Caco-2 (cell line): ENCODE data around the gene SPRYD4. TPM values are rescaled to one million over a fixed set of nuclear protein-coding genes. Genes with fewer than 3 reads are reported as not detected.
"Not testable (repeated sequence)": the region's sequence is repeated elsewhere in the genome, so short reads cannot be mapped to it uniquely, and the experiment has no call there.

Experiments
- BruUV-seq: library from RNA; stranded (reverse); fragments of 400-500 nt; replicated peaks from 2 replicates; lab custom pipeline; 2021; lab: Mats Ljungman, UMichigan
- CTCF ChIA-PET: fragments of 300-600 bp; sonication (Branson Sonifier 250); formaldehyde crosslinking; loops from one replicate; lab custom pipeline; 2022; ENCODE audit warnings: antibody characterized with exemption; lab: Charles Lee
- POLR2A ChIA-PET: fragments of 300-600 bp; sonication (Branson Sonifier 250); formaldehyde crosslinking; loops from one replicate; lab custom pipeline; 2022; ENCODE audit warnings: antibody characterized with exemption; lab: Charles Lee
- DNase-seq, 2 experiments: peaks; one replicate each; pipeline versions ENCODE4 v3.0.0 to v3.0.0-alpha.2; 2020 to 2022
- H3K27me3 ChIP-seq: replicated peaks from 2 replicates; pipeline ENCODE4 v1.6.0; 2011; ENCODE audit warnings: low read length; ENCODE audit not compliant: control insufficient read depth, insufficient read depth
- H3K36me3 ChIP-seq: 2 replicates; pipeline ENCODE4 v1.5.1; 2011; ENCODE audit warnings: low read length; ENCODE audit not compliant: control insufficient read depth, insufficient read depth
- H3K4me1 ChIP-seq: fragments of 250-450 bp; sonication (Bioruptor Pico); 2 replicates; pipeline ENCODE4 v1.5.1; 2020; ENCODE audit warnings: mild to moderate bottlenecking
- H3K4me3 ChIP-seq: 2 replicates; pipeline ENCODE4 v1.5.1; 2011; ENCODE audit warnings: low read depth, mild to moderate bottlenecking, control low read depth, low read length
- H3K9me3 ChIP-seq: fragments of 250-450 bp; sonication (Bioruptor Pico); 2 replicates; pipeline ENCODE4 v1.5.1; 2020; ENCODE audit warnings: mild to moderate bottlenecking, moderate library complexity
- H3K27ac Mint-ChIP-seq: one replicate; pipeline ENCODE4 v1.8.0; 2022; ENCODE audit warnings: mixed read lengths; ENCODE audit not compliant: unreplicated experiment
- H3K27me3 Mint-ChIP-seq: one replicate; pipeline ENCODE4 v1.8.0; 2022; ENCODE audit warnings: mixed read lengths; ENCODE audit not compliant: insufficient read depth, unreplicated experiment
- H3K36me3 Mint-ChIP-seq: one replicate; pipeline ENCODE4 v1.8.0; 2022; ENCODE audit warnings: mild to moderate bottlenecking, mixed read lengths; ENCODE audit not compliant: insufficient read depth, unreplicated experiment
- H3K4me1 Mint-ChIP-seq: one replicate; pipeline ENCODE4 v1.8.0; 2022; ENCODE audit warnings: low read depth, mixed read lengths; ENCODE audit not compliant: unreplicated experiment
- H3K4me3 Mint-ChIP-seq: one replicate; pipeline ENCODE4 v1.8.0; 2022; ENCODE audit warnings: mild to moderate bottlenecking, moderate library complexity, mixed read lengths; ENCODE audit not compliant: unreplicated experiment
- H3K9me3 Mint-ChIP-seq: one replicate; pipeline ENCODE4 v1.8.0; 2022; ENCODE audit warnings: mixed read lengths; ENCODE audit not compliant: unreplicated experiment
- CTCF ChIP-seq, 2 experiments: fragments of 200-600 bp in 1 of 2; IDR thresholded peaks; 1 replicate in 1 of 2; 2 replicates in 1 of 2; pipeline versions ENCODE4 v1.5.1 to v1.8.0; 2011 to 2022; ENCODE audit warnings: antibody characterized with exemption in 1 of 2, control low read depth in 1 of 2, inconsistent platforms in 1 of 2, low read depth in 1 of 2, low read length in 1 of 2, mild to moderate bottlenecking in 1 of 2, moderate library complexity in 1 of 2; ENCODE audit not compliant: insufficient read depth in 1 of 2, severe bottlenecking in 1 of 2, unreplicated experiment in 1 of 2
- intact Hi-C: fragments of 100-400 bp; cut with micrococcal nuclease; formaldehyde crosslinking; loops from one replicate; pipeline ENCODE4 v1.10.0; 2022; ENCODE audit not compliant: unreplicated experiment
- total RNA-seq: library from RNA; stranded (reverse); gene quantifications from 2 replicates; pipeline ENCODE4 v1.2.3, GENCODE V29; 2022

Gene SPRYD4
- total RNA-seq, 1 experiment from 2014 or later, result 2.8 TPM

DNA sequence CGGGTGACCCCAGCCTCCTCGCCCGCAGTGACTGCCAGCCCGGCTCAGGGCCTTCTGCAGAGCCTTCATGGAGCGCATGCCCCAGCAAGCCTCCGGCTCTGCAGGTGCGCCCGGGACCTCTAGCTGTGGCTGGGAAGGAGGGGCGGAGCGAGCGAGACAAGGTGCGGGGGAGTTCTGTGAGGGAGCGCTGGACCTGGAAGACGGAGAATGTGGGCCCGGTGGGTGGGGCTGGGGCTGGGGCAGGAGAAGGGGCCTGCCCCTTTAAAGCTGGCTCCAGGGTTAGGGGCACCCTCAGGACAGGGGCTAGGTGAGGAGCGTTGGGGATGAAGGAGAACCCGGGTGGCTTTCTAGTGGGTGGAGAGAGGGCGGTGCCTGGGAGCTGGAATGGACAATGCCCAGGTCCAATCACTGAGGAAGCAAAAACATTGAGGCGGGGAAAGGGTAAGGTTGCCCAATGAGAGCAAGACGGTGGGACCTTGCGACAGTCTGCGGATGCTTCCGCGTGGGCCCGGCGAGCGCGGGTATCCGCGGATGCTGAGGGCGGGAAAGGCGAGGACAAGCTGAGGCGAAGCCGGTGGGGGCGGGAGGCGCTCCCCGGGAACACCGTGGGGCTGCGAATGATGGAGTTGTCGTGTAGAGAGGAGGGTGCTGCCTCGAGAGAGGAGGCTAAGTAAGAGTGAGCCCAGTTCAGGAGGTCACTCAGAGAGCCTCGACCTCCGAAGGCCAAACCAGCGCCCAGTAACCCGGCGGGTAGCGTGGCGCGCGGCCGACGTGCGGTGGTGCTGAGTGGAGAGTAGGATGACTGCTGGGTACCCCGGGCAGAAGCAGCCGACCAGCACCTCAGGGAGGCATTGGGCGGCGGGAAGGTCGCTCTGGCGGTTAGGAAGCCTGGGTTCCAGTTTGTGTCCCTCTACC is 19.9 kb downstream of the SPRYD4 start, which contains the start of gene GLS2:
Gene GLS2 (minus strand): TSS at position 121 of the 915 bp plus-strand sequence. CDS start 43 bp downstream, at position 78.
- Mint-ChIP-seq H3K36me3 (peaks cover 12% of the 10 kb centered on the region), H3K27ac (peak within 1 kb of the TSS; percentile 83), H3K27me3 (peaks cover 4% of the 10 kb centered on the region), H3K4me1 (no peaks in the 10 kb centered on the region), H3K4me3 (peak within 1 kb of the TSS; percentile 82), H3K9me3 (no peaks in the 10 kb centered on the region)
- Histone ChIP-seq H3K36me3 (no peaks in the 10 kb centered on the region), H3K4me1 (no peaks in the 10 kb centered on the region), H3K27me3 (no peaks in the 10 kb centered on the region), H3K4me3 (peak within 1 kb of the TSS; percentile 72), H3K9me3 (no peaks in the 10 kb centered on the region)
- ChIA-PET POLR2A (interaction anchor here (0.6 to 1.3 kb wide), 5 partner anchors 17 to 441 kb away, joined by 3 to 7 read pairs (median 4); partner anchors contain the start of genes NACA, PTGES3 and STAT2), CTCF (interaction anchor here (0.5 to 1.1 kb wide), 3 partner anchors 63 to 279 kb away, joined by 3 to 5 read pairs (median 3); no protein-coding TSS in a partner anchor)
- TF ChIP-seq CTCF (IDR thresholded peaks at IDR 0.05; ENCODE audit: insufficient read depth in 1 of 2, low read depth in 1 of 2, low read length in 1 of 2, severe bottlenecking in 1 of 2, unreplicated experiment in 1 of 2), result no peak
- no TSS peak for BruUV-seq
- intact Hi-C loops, result no loop called here
- peak; percentile 90 for DNase-seq

DNA sequence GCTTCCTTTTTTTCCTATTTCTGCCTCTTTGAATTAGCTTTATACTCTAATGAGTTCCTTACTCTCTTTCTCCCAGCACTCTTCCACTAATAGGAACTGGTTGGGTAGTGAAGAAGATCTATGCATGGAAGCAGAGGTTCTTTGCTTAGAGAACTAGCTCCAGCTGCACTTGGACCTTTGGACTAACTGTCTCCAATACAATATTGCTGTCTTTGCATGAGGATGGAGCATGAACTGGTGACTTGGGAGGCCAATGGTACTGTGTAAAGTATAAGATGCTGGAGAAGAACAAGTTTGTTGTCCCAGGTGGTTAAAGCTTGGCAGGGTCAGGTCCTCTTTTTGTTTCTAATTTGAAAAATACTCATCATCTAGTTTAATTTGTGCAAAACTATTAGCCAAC is 22.0 kb downstream of the SPRYD4 start:
- Histone ChIP-seq H3K4me3 (no peak overlapping the region), H3K9me3 (no peaks in the 10 kb centered on the region), H3K4me1 (no peaks in the 10 kb centered on the region), H3K36me3 (no peaks in the 10 kb centered on the region), H3K27me3 (no peaks in the 10 kb centered on the region)
- no peaks in the 10 kb centered on the region for H3K4me1 Mint-ChIP-seq
- peaks cover 4% of the 10 kb centered on the region for H3K27me3 Mint-ChIP-seq
- H3K36me3 Mint-ChIP-seq, result peaks cover 12% of the 10 kb centered on the region
- no peak overlapping the region for H3K4me3 Mint-ChIP-seq
- H3K27ac Mint-ChIP-seq, result no peak overlapping the region
- intact Hi-C loops, result no loop called here
- BruUV-seq, result no TSS peak
- H3K9me3 Mint-ChIP-seq, result no peaks in the 10 kb centered on the region
- TF ChIP-seq CTCF (IDR thresholded peaks at IDR 0.05; ENCODE audit: insufficient read depth in 1 of 2, low read depth in 1 of 2, low read length in 1 of 2, severe bottlenecking in 1 of 2, unreplicated experiment in 1 of 2), result no peak
- DNase-seq, result no peak
- POLR2A ChIA-PET, result no interaction called here
- CTCF ChIA-PET, result no interaction called here

DNA sequence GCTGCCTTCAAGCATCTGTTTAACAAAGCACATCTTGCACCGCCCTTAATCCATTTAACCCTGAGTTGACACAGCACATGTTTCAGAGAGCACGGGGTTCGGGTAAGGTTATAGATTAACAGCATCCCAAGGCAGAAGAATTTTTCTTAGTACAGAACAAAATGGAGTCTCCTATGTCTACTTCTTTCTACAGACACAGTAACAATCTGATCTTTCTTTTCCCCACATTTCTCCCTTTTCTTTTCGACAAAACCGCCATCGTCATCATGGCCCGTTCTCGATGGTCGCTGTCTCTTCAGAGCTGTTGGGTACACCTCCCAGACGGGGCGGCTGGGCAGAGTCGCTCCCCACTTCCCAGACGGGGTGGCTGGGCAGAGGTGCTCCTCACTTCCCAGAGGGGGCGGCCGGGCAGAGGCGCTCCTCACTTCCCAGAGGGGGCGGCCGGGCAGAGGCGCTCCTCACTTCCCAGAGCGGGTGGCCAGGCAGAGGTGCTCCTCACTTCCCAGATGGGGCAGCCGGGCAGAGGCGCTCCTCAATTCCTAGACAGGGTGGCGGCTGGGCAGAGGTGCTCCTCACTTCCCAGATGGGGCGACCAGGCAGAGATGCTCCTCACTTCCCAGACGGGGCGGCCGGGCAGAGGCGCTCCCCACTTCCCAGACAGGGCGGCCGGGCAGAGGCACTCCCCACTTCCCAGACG is 25.2 kb downstream of the SPRYD4 start:
- H3K9me3 Mint-ChIP-seq, H3K4me3 ChIP-seq, H3K36me3 ChIP-seq, BruUV-seq, intact Hi-C loops, H3K27me3 Mint-ChIP-seq, H3K4me3 Mint-ChIP-seq, POLR2A ChIA-PET, H3K4me1 Mint-ChIP-seq, H3K9me3 ChIP-seq, DNase-seq, H3K36me3 Mint-ChIP-seq, H3K4me1 ChIP-seq, H3K27me3 ChIP-seq, H3K27ac Mint-ChIP-seq: not testable (repeated sequence)
- CTCF ChIA-PET, result interaction anchor here (0.7 kb wide), 1 partner anchor 143 kb away, joined by 7 read pairs; no protein-coding TSS in a partner anchor

GRCh38 chr12:56494106-56494415 is 25.7 kb downstream of the SPRYD4 start:
- H3K27me3 ChIP-seq, H3K4me1 Mint-ChIP-seq, H3K27ac Mint-ChIP-seq, POLR2A ChIA-PET, H3K4me1 ChIP-seq, H3K36me3 ChIP-seq, H3K27me3 Mint-ChIP-seq, H3K9me3 ChIP-seq, H3K36me3 Mint-ChIP-seq, H3K4me3 ChIP-seq, BruUV-seq, H3K4me3 Mint-ChIP-seq, DNase-seq, H3K9me3 Mint-ChIP-seq, intact Hi-C loops: not testable (repeated sequence)
- CTCF ChIA-PET, result interaction anchor here (0.7 kb wide), 1 partner anchor 143 kb away, joined by 7 read pairs; no protein-coding TSS in a partner anchor

- CTCF ChIA-PET, result interaction anchor here (0.7 kb wide), 1 partner anchor 143 kb away, joined by 7 read pairs; no protein-coding TSS in a partner anchor
- H3K27ac Mint-ChIP-seq, H3K4me3 ChIP-seq, H3K27me3 ChIP-seq, H3K4me3 Mint-ChIP-seq, DNase-seq, POLR2A ChIA-PET, H3K36me3 Mint-ChIP-seq, H3K4me1 Mint-ChIP-seq, H3K27me3 Mint-ChIP-seq, intact Hi-C loops, H3K4me1 ChIP-seq, H3K9me3 ChIP-seq, H3K36me3 ChIP-seq, BruUV-seq, H3K9me3 Mint-ChIP-seq: not testable (repeated sequence)
Measured at GRCh38 chr12:56494481-56494880, 26.1 kb downstream of the SPRYD4 start.
